Measurements from ENCODE around the gene TRIP6. TPM values are rescaled to one million over a fixed set of nuclear protein-coding genes. Genes with fewer than 3 reads are reported as not detected.

The TRIP6 gene
- total RNA-seq, 4 donors from 2014 or later: 24.9 to 53.5 (median 43.1) TPM

GRCh38 chr7:100840470-100841100, 26.6 kb upstream of the TRIP6 start:
- TF ChIP-seq, protein P1, sequence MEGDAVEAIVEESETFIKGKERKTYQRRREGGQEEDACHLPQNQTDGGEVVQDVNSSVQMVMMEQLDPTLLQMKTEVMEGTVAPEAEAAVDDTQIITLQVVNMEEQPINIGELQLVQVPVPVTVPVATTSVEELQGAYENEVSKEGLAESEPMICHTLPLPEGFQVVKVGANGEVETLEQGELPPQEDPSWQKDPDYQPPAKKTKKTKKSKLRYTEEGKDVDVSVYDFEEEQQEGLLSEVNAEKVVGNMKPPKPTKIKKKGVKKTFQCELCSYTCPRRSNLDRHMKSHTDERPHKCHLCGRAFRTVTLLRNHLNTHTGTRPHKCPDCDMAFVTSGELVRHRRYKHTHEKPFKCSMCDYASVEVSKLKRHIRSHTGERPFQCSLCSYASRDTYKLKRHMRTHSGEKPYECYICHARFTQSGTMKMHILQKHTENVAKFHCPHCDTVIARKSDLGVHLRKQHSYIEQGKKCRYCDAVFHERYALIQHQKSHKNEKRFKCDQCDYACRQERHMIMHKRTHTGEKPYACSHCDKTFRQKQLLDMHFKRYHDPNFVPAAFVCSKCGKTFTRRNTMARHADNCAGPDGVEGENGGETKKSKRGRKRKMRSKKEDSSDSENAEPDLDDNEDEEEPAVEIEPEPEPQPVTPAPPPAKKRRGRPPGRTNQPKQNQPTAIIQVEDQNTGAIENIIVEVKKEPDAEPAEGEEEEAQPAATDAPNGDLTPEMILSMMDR (IDR thresholded peaks at IDR 0.05; ENCODE audit: low read depth): no peak

DNA sequence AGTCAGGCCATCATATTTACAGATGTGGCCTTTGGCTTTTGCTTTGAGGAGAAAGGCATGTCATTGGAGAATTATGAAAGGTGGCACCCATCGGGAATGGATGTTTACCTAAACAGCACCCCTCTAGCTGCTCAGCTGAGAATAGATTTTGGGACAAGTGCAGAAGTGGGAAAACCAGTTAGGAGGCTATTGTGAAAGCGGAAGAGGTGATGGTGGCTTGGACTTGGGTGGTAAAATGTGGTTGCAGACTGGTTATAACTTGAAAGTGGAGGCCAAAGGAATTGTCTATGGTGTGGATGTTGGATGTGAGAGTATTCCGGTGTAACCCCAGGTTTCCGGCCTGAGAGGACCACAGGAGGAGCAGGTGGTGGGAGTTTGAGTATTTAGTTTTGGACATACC, 19.8 kb upstream of the TRIP6 start:
- TF ChIP-seq, protein P1 (IDR thresholded peaks at IDR 0.05; ENCODE audit: low read depth): no peak

GRCh38 chr7:100852048-100852872, 14.9 kb upstream of the TRIP6 start, which contains the start of gene SLC12A9:
Gene SLC12A9 (plus strand): TSS chr7:100852713. CDS start chr7:100854198, 1,485 bp downstream.
- TF ChIP-seq, protein P1 (IDR thresholded peaks at IDR 0.05; ENCODE audit: low read depth): no peak

GRCh38 chr7:100854146-100854895, 12.9 kb upstream of the TRIP6 start:
- TF ChIP-seq, protein P1 (IDR thresholded peaks at IDR 0.05; ENCODE audit: low read depth): no peak

- TF ChIP-seq, protein P1 (IDR thresholded peaks at IDR 0.05; ENCODE audit: low read depth): no peak
These were observed 11.7 kb upstream of the TRIP6 start for GRCh38 chr7:100855515-100855914.

- TF ChIP-seq, protein P1 (IDR thresholded peaks at IDR 0.05; ENCODE audit: low read depth): no peak
These were observed 10.3 kb upstream of the TRIP6 start for GRCh38 chr7:100856871-100857282.

GRCh38 chr7:100859856-100860255, 7.3 kb upstream of the TRIP6 start:
- TF ChIP-seq, protein P1 (IDR thresholded peaks at IDR 0.05; ENCODE audit: low read depth): no peak
